GM21423 (cell line): ENCODE data around the gene FILIP1L.
"Not testable (repeated sequence)": the region's sequence is repeated elsewhere in the genome, so short reads cannot be mapped to it uniquely, and the experiment has no call there.

Experiments
- ATAC-seq: cut with Tn5 transposase; IDR thresholded peaks from one replicate; pipeline ENCODE4 v1.9.1; 2021; ENCODE audit warnings: mild to moderate bottlenecking, moderate library complexity; ENCODE audit not compliant: unreplicated experiment

FILIP1L gene

GRCh38 chr3:100075851-100076730 lies 38.2 kb downstream of the FILIP1L start:
- ATAC-seq, result no peak

- ATAC-seq, result no peak
Measured at GRCh38 chr3:100075196-100075595, 39.1 kb downstream of the FILIP1L start.

GRCh38 chr3:100073714-100074307 lies 40.5 kb downstream of the FILIP1L start:
- ATAC-seq, result peak; percentile 40

GRCh38 chr3:100073049-100073713 lies 41.1 kb downstream of the FILIP1L start:
- ATAC-seq, result no peak

- ATAC-seq, result no peak
Measured at GRCh38 chr3:100072326-100073048, 41.8 kb downstream of the FILIP1L start.

GRCh38 chr3:100069472-100069871 lies 44.8 kb downstream of the FILIP1L start:
- no peak for ATAC-seq

- ATAC-seq, result peak; percentile 52
Measured at GRCh38 chr3:100068826-100069225, 45.5 kb downstream of the FILIP1L start.

GRCh38 chr3:100067589-100067988 lies 46.7 kb downstream of the FILIP1L start:
- ATAC-seq, result no peak

- no peak for ATAC-seq
Measured at GRCh38 chr3:100063929-100064461, 50.3 kb downstream of the FILIP1L start.

- ATAC-seq, result no peak
Measured at GRCh38 chr3:100062665-100063064, 51.6 kb downstream of the FILIP1L start.

- peak; percentile 72 for ATAC-seq
Measured at GRCh38 chr3:100060685-100061484, 53.4 kb downstream of the FILIP1L start.

GRCh38 chr3:100059472-100059871 lies 54.8 kb downstream of the FILIP1L start:
- ATAC-seq, result no peak

GRCh38 chr3:100057716-100058575 lies 56.4 kb downstream of the FILIP1L start:
- no peak for ATAC-seq

- ATAC-seq, result no peak
Measured at GRCh38 chr3:100053951-100054620, 60.2 kb downstream of the FILIP1L start.

GRCh38 chr3:100051513-100051912 lies 62.8 kb downstream of the FILIP1L start:
- not testable (repeated sequence) for ATAC-seq

GRCh38 chr3:100048248-100048647 lies 66.1 kb downstream of the FILIP1L start:
- no peak for ATAC-seq

- peak; percentile 71 for ATAC-seq
Measured at GRCh38 chr3:100047455-100048141, 66.7 kb downstream of the FILIP1L start.

- no peak for ATAC-seq
Measured at GRCh38 chr3:100046986-100047385, 67.3 kb downstream of the FILIP1L start.
